Colonic mucosa (tissue), 4 donors: ENCODE results near the gene CYS1. TPM values are rescaled to one million over a fixed set of nuclear protein-coding genes. Genes with fewer than 3 reads are reported as not detected.
"Not testable (repeated sequence)": the region's sequence is repeated elsewhere in the genome, so short reads cannot be mapped to it uniquely, and the experiment has no call there.

Source experiments
- DNase-seq: peaks from one replicate; pipeline ENCODE4 v3.0.0-alpha.2; 2020
- H3K27ac ChIP-seq: fragments of 200-600 bp; one replicate; pipeline ENCODE4 v1.8.0; 2021
- H3K27me3 ChIP-seq: fragments of 200-600 bp; one replicate; pipeline ENCODE4 v1.8.0; 2021
- H3K36me3 ChIP-seq: fragments of 200-600 bp; one replicate; pipeline ENCODE4 v1.8.0; 2021
- H3K4me1 ChIP-seq: fragments of 200-600 bp; one replicate; pipeline ENCODE4 v1.8.0; 2021; ENCODE audit warnings: mild to moderate bottlenecking
- H3K4me3 ChIP-seq: fragments of 200-600 bp; one replicate; pipeline ENCODE4 v1.8.0; 2021
- H3K9ac ChIP-seq, 2 donors: one replicate each; pipeline ENCODE4 v1.7.0; 2013; ENCODE audit warnings: control low read depth in 2 of 2, low read depth in 2 of 2, low read length in 2 of 2
- H3K9me3 ChIP-seq: fragments of 200-600 bp; one replicate; pipeline ENCODE4 v1.8.0; 2021
- intact Hi-C: fragments of 100-400 bp; cut with DNase I; formaldehyde crosslinking; loops from one replicate; pipeline ENCODE4 v1.14.1; 2022
- total RNA-seq, 2 donors: library from RNA; stranded (reverse); fragmentation: NEBNext Ultra II Directional in 1 of 2; extraction: Animal tissue kit (Norgen Biotek cat#: 25700) in 1 of 2; gene quantifications; one replicate each; pipeline ENCODE4 v1.2.1, GENCODE V29; 2021
- TF ChIP-seq, protein P1 (sequence below): fragments of 200-600 bp; IDR thresholded peaks from one replicate; pipeline ENCODE4 v1.8.0; 2022; ENCODE audit warnings: antibody characterized with exemption, mild to moderate bottlenecking
- donor health status: healthy.
- donor health status: DM: no; HTN: no; CAD: no.
- donor health status: DM: no; HTN: no; CAD: no.

CYS1 gene
- total RNA-seq, 2 donors from 2014 or later = 0.52 to 2.5 TPM

DNA sequence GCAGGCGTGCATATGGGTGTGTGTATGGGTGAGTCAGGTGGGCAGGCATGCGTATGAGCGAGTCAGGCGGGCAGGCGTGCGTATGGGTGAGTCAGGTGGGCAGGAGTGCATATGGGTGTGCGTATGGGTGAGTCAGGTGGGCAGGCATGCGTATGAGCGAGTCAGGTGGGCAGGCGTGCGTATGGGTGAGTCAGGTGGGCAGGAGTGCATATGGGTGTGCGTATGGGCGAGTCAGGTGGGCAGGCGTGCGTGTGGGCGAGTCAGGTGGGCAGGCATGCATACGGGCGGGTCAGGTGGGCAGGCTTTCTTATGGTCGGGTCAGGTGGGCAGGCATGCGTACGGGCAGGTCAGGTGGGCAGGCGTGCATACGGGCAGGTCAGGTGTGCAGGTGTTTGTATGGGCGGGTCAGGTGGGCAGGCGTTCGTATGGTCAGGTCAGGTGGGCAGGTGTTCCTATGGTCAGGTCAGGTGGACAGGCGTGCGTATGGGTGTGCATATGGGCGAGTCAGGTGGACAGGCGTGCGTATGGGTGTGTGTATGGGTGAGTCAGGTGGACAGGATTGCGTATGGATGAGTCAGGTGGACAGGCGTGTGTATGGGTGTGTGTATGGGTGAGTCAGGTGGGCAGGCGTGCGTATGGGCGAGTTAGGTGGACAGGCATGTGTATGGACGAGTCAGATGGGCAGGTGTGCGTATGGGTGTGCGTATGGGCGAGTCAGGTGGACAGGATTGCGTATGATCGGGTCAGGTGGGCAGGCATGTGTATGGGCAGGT, 65.6 kb downstream of the CYS1 start:
- TF ChIP-seq, protein P1, sequence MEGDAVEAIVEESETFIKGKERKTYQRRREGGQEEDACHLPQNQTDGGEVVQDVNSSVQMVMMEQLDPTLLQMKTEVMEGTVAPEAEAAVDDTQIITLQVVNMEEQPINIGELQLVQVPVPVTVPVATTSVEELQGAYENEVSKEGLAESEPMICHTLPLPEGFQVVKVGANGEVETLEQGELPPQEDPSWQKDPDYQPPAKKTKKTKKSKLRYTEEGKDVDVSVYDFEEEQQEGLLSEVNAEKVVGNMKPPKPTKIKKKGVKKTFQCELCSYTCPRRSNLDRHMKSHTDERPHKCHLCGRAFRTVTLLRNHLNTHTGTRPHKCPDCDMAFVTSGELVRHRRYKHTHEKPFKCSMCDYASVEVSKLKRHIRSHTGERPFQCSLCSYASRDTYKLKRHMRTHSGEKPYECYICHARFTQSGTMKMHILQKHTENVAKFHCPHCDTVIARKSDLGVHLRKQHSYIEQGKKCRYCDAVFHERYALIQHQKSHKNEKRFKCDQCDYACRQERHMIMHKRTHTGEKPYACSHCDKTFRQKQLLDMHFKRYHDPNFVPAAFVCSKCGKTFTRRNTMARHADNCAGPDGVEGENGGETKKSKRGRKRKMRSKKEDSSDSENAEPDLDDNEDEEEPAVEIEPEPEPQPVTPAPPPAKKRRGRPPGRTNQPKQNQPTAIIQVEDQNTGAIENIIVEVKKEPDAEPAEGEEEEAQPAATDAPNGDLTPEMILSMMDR = no peak
- H3K4me3 ChIP-seq = no peak overlapping the region
- H3K9me3 ChIP-seq = no peaks in the 10 kb centered on the region
- DNase-seq = no peak
- no peak overlapping the region for H3K9ac ChIP-seq
- intact Hi-C loops = no loop called here
- no peak overlapping the region for H3K27ac ChIP-seq
- no peaks in the 10 kb centered on the region for H3K27me3 ChIP-seq
- no peaks in the 10 kb centered on the region for H3K36me3 ChIP-seq
- H3K4me1 ChIP-seq = no peaks in the 10 kb centered on the region

DNA sequence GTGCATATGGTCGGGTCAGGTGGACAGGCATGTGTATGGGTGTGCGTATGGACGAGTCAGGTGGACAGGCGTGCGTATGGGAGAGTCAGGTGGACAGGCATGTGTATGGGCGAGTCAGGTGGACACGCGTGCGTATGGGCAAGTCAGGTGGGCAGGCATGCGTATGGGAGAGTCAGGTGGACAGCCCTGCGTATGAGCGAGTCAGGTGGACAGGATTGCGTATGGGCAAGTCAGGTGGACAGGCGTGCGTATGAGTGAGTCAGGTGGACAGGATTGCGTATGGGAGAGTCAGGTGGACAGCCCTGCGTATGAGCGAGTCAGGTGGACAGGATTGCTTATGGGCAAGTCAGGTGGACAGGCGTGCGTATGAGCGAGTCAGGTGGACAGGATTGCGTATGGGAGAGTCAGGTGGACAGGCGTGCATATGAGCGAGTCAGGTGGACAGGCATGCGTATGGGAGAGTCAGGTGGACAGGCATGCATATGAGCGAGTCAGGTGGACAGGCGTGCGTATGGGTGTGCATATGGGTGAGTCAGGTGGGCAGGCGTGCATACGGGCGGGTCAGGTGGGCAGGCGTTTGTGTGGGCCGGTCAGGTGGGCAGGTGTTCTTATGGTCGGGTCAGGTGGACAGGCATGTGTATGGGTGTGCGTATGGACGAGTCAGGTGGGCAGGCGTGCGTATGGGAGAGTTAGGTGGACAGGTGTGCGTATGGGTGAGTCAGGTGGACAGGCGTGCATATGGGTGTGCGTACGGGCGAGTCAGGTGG, 66.4 kb downstream of the CYS1 start:
- H3K36me3 ChIP-seq, H3K9ac ChIP-seq, H3K4me1 ChIP-seq, H3K27ac ChIP-seq, DNase-seq, H3K9me3 ChIP-seq, H3K4me3 ChIP-seq, intact Hi-C loops, H3K27me3 ChIP-seq: not testable (repeated sequence)

DNA sequence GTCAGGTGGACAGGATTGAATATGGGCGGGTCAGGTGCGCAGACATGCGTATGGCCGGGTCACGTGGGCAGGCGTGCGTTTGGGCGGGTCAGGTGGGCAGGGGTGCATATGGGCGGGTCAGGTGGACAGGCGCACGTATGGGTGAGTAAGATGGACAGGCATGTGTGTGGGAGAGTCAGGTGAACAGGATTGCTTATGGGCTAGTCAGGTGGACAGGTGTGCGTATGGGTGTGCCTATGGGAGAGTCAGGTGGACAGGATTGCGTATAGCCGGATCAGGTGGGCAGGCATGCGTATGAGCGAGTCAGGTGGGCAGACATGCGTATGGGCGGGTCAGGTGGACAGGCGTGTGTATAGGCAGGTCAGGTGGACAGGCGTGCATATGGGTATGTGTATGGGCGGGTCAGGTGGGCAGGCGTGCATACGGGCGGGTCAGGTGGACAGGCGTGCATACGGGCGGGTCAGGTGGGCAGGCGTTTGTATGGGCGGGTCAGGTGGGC, 67.2 kb downstream of the CYS1 start:
- Histone ChIP-seq H3K4me1 (no peaks in the 10 kb centered on the region), H3K27me3 (no peaks in the 10 kb centered on the region), H3K36me3 (no peaks in the 10 kb centered on the region), H3K9ac (no peak overlapping the region), H3K27ac (no peak overlapping the region), H3K4me3 (no peak overlapping the region), H3K9me3 (no peaks in the 10 kb centered on the region)
- DNase-seq = no peak
- intact Hi-C loops = no loop called here
- TF ChIP-seq, protein P1 = no peak

DNA sequence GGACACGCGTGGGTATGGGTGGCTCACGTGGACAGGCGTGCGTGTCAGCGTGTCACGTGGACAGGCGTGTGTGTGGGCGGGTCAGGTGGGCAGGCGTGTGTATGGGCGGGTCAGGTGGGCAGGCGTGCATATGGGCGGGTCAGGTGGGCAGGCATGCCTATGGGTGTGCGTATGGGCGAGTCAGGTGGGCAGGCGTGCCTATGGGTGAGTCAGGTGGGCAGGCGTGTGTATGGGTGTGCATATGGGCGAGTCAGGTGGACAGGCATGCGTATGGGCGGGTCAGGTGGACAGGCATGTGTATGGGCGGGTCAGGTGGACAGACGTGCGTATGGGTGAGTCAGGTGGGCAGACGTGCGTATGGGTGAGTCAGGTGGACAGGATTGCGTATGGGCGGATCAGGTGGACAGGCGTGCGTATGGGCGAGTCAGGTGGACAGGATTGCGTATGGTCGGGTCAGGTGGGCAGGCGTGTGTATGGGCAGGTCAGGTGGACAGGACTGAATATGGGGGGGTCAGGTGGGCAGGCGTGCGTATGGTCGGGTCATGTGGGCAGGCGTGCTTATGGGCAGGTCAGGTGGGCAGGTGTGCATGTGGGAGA, 67.7 kb downstream of the CYS1 start:
- H3K4me3 ChIP-seq, H3K9me3 ChIP-seq, H3K36me3 ChIP-seq, H3K27me3 ChIP-seq, intact Hi-C loops, H3K4me1 ChIP-seq, H3K27ac ChIP-seq, DNase-seq, H3K9ac ChIP-seq: not testable (repeated sequence)

DNA sequence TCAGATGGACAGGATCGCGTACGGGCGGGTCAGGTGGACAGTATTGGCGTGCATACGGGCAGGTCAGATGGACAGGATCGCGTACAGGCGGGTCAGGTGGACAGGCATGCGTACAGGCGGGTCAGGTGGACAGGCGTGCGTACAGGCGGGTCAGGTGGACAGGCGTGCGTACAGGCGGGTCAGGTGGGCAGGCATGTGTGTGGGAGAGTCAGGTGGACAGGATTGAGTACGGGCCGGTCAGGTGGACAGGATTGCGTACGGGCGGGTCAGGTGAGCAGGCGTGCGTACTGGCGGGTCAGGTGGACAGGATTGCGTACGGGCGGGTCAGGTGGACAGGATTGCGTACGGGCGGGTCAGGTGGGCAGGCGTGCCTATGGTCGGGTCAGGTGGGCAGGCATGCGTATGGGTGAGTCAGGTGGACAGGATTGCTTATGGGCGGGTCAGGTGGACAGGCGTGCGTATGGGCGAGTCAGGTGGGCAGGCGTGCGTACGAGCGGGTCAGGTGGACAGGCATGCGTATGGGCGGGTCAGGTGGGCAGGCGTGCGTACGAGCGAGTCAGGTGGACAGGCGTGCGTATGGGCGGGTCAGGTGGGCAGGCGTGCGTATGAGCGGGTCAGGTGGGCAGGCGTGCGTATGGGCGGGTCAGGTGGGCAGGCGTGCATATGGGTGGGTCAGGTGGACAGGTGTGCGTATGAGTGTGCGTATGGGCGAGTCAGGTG, 68.4 kb downstream of the CYS1 start:
- H3K9ac ChIP-seq, H3K36me3 ChIP-seq, H3K27me3 ChIP-seq, DNase-seq, H3K4me1 ChIP-seq, intact Hi-C loops, H3K9me3 ChIP-seq, H3K27ac ChIP-seq, H3K4me3 ChIP-seq: not testable (repeated sequence)

DNA sequence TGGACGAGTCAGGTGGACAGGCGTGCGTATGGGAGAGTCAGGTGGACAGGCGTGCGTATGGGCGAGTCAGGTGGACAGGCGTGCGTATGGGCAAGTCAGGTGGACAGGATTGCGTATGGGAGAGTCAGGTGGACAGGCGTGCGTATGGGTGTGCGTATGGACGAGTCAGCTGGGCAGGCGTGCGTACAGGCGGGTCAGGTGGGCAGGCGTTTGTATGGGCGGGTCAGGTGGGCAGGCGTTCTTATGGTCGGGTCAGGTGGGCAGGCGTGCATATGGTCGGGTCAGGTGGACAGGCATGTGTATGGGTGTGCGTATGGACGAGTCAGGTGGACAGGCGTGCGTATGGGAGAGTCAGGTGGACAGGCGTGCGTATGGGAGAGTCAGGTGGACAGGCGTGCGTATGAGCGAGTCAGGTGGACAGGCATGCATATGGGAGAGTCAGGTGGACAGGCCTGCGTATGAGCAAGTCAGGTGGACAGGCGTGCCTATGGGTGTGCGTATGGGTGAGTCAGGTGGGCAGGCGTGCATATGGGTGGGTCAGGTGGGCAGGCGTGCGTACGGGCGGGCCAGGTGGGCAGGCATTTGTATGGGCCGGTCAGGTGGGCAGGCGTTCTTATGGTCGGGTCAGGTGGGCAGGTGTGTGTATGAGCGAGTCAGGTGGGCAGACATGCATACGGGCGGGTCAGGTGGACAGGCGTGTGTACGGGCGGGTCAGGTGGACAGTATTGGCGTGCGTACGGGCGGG, 69.2 kb downstream of the CYS1 start:
- H3K9me3 ChIP-seq, DNase-seq, H3K4me3 ChIP-seq, H3K4me1 ChIP-seq, intact Hi-C loops, H3K9ac ChIP-seq, H3K27ac ChIP-seq, H3K27me3 ChIP-seq, H3K36me3 ChIP-seq: not testable (repeated sequence)
